WTC11 (cell line): ENCODE results near the gene SAMD4A. TPM values are rescaled to one million over a fixed set of nuclear protein-coding genes. Genes with fewer than 3 reads are reported as not detected.

ENCODE experiments used
- ATF2 ChIP-seq: sonication (generic); formaldehyde crosslinking; IDR thresholded peaks from 2 replicates; pipeline ENCODE4 v1.8.1; 2022; ENCODE audit warnings: low read depth, missing genetic modification reagents, borderline replicate concordance
- CREB1 ChIP-seq: sonication (generic); formaldehyde crosslinking; IDR thresholded peaks from 2 replicates; pipeline ENCODE4 v1.8.0; 2023; ENCODE audit warnings: mild to moderate bottlenecking, missing genetic modification reagents
- CREM ChIP-seq: sonication (generic); formaldehyde crosslinking; IDR thresholded peaks from 2 replicates; pipeline ENCODE4 v1.8.1; 2022; ENCODE audit warnings: mild to moderate bottlenecking, missing genetic modification reagents, moderate library complexity
- FOXJ3 ChIP-seq: sonication (generic); formaldehyde crosslinking; IDR thresholded peaks from 2 replicates; pipeline ENCODE4 v1.9.0; 2021; ENCODE audit warnings: missing genetic modification reagents, mild to moderate bottlenecking, borderline replicate concordance
- HMGXB4 ChIP-seq: sonication (generic); formaldehyde crosslinking; IDR thresholded peaks from 2 replicates; pipeline ENCODE4 v1.8.1; 2023; ENCODE audit warnings: mild to moderate bottlenecking, moderate library complexity, missing genetic modification reagents
- JUN ChIP-seq: sonication (generic); formaldehyde crosslinking; IDR thresholded peaks from 2 replicates; pipeline ENCODE4 v1.8.0; 2023; ENCODE audit warnings: mild to moderate bottlenecking, missing genetic modification reagents
- MAX ChIP-seq: sonication (generic); formaldehyde crosslinking; IDR thresholded peaks from 2 replicates; pipeline ENCODE4 v1.8.0; 2022; ENCODE audit warnings: mild to moderate bottlenecking, missing genetic modification reagents
- MXD4 ChIP-seq: fragments of 250-450 bp; sonication (Bioruptor Pico); IDR thresholded peaks from 2 replicates; pipeline ENCODE4 v1.8.0; 2021; ENCODE audit warnings: mild to moderate bottlenecking, moderate library complexity, borderline replicate concordance
- NFE2L1 ChIP-seq: sonication (generic); formaldehyde crosslinking; IDR thresholded peaks from 2 replicates; pipeline ENCODE4 v1.8.1; 2023; ENCODE audit warnings: missing genetic modification reagents
- RELA ChIP-seq: sonication (generic); formaldehyde crosslinking; IDR thresholded peaks from 2 replicates; pipeline ENCODE4 v1.8.1; 2022; ENCODE audit warnings: missing genetic modification reagents, mild to moderate bottlenecking, borderline replicate concordance
- SMAD3 ChIP-seq: sonication (generic); formaldehyde crosslinking; IDR thresholded peaks from 2 replicates; pipeline ENCODE4 v1.8.0; 2022; ENCODE audit warnings: missing genetic modification reagents, mild to moderate bottlenecking, borderline replicate concordance
- STAT6 ChIP-seq: sonication (generic); formaldehyde crosslinking; conservative IDR thresholded peaks from 2 replicates; pipeline ENCODE4 v1.8.1; 2023; ENCODE audit warnings: mild to moderate bottlenecking, low read depth, missing genetic modification reagents, moderate library complexity
- TCF7 ChIP-seq: sonication (generic); formaldehyde crosslinking; IDR thresholded peaks from 2 replicates; pipeline ENCODE4 v1.8.0; 2022; ENCODE audit warnings: mild to moderate bottlenecking, low read depth, missing genetic modification reagents, moderate library complexity
- USF2 ChIP-seq: sonication (generic); formaldehyde crosslinking; IDR thresholded peaks from 2 replicates; pipeline ENCODE4 v1.8.1; 2023; ENCODE audit warnings: mild to moderate bottlenecking, missing genetic modification reagents, moderate library complexity
- ZMAT4 ChIP-seq: fragments of 250-450 bp; sonication (Bioruptor Pico); IDR thresholded peaks from 2 replicates; pipeline ENCODE4 v1.9.0; 2021; ENCODE audit warnings: mild to moderate bottlenecking
- ZNF121 ChIP-seq: sonication (generic); formaldehyde crosslinking; IDR thresholded peaks from 2 replicates; pipeline ENCODE4 v1.8.0; 2023; ENCODE audit warnings: missing genetic modification reagents
- ZNF263 ChIP-seq: sonication (generic); formaldehyde crosslinking; IDR thresholded peaks from 2 replicates; pipeline ENCODE4 v1.8.1; 2022; ENCODE audit warnings: low read depth, mild to moderate bottlenecking, moderate library complexity, missing genetic modification reagents
- ZNF416 ChIP-seq: fragments of 250-450 bp; sonication (Bioruptor Pico); IDR thresholded peaks from 2 replicates; pipeline ENCODE4 v1.9.0; 2021; ENCODE audit warnings: mild to moderate bottlenecking, inconsistent platforms
- ZNF425 ChIP-seq: fragments of 250-450 bp; sonication (Bioruptor Pico); conservative IDR thresholded peaks from 2 replicates; pipeline ENCODE4 v1.9.0; 2021; ENCODE audit warnings: mild to moderate bottlenecking
- total RNA-seq: library from RNA; stranded (reverse); gene quantifications from 3 replicates; pipeline ENCODE4 v1.2.3, GENCODE V29; 2021

Gene SAMD4A
- total RNA-seq, 1 experiment from 2014 or later = 6.0 TPM

- no peak for TF ChIP-seq STAT6 (CRISPR knock-in tag)
- peak; percentile 53; the same call in 1 of the 2 replicates for TF ChIP-seq USF2 (CRISPR knock-in tag)
- TF ChIP-seq TCF7 (CRISPR knock-in tag) = no peak
- TF ChIP-seq ZNF425 (CRISPR knock-in tag) = no peak
- TF ChIP-seq MAX = 0 out of 2 replicates have a peak, but pooled peaks have one; percentile 23
- no peak for TF ChIP-seq ZNF263
- TF ChIP-seq FOXJ3 (CRISPR knock-in tag) = no peak
- TF ChIP-seq ZMAT4 = no peak
- 0 out of 2 replicates have a peak, but pooled peaks have one; percentile 53 for TF ChIP-seq HMGXB4 (CRISPR knock-in tag)
- no peak for TF ChIP-seq ZNF121 (CRISPR knock-in tag)
- TF ChIP-seq JUN (CRISPR knock-in tag) = no peak
- TF ChIP-seq ZNF416 (CRISPR knock-in tag) = no peak
- no peak for TF ChIP-seq MXD4 (CRISPR knock-in tag)
- no peak for TF ChIP-seq RELA (CRISPR knock-in tag)
- TF ChIP-seq CREM (CRISPR knock-in tag) = peak; percentile 50; the same call in 1 of the 2 replicates
- no peak for TF ChIP-seq ATF2 (CRISPR knock-in tag)
- TF ChIP-seq CREB1 (CRISPR knock-in tag) = no peak
- no peak for TF ChIP-seq NFE2L1 (CRISPR knock-in tag)
- TF ChIP-seq SMAD3 (CRISPR knock-in tag) = no peak
Measured at GRCh38 chr14:54773171-54774006, 206.5 kb downstream of the SAMD4A start (continued).
